CD4-positive, alpha-beta T cell treated with Interleukin-4 for 1 hour (primary cell): ENCODE data around the gene DLEC1.
"Not testable (repeated sequence)": the region's sequence is repeated elsewhere in the genome, so short reads cannot be mapped to it uniquely, and the experiment has no call there.

ENCODE experiments used
- DNase-seq, 2 donors: peaks; one replicate each; pipeline ENCODE4 v3.0.0-alpha.2; 2020 to 2022

DLEC1 gene

DNA sequence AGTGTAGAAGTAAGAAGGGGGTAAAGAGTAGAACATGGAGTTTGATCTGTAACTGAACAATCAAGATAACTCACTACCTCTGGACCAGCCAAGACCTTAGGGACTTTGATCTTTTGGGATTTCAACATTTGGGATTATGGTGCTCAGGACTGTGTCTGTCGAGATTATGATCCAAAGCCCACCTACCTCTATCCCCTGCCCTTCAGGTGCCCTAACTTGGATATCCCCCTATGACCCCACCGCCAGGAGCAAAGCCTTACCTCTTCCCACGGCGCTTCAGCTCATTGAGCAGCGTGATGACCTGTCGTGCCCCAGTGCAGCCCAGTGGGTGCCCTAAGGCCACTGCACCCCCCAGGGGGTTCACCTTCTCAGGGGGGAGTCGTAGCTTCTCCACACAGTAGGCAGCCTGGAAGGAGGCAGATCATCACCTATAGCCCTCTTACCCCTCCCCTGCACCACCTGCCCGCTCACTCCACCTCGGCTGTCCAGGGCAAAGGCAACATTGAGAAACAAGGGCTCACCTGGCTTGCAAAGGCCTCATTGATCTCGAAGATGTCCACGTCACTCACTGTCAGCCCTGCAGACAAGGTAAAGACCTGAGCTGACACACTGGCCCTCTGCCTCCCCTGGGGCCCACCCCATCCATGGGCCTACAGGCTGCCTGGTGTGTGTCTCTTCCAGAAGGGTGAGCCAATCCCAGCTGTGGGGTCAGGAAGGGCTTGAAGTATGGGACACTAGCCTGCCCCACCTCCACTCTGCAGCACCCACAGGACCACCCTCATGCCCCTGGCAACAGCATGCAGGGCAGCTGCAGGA is 86.5 kb downstream of the DLEC1 start:
- no peak for DNase-seq

DNA sequence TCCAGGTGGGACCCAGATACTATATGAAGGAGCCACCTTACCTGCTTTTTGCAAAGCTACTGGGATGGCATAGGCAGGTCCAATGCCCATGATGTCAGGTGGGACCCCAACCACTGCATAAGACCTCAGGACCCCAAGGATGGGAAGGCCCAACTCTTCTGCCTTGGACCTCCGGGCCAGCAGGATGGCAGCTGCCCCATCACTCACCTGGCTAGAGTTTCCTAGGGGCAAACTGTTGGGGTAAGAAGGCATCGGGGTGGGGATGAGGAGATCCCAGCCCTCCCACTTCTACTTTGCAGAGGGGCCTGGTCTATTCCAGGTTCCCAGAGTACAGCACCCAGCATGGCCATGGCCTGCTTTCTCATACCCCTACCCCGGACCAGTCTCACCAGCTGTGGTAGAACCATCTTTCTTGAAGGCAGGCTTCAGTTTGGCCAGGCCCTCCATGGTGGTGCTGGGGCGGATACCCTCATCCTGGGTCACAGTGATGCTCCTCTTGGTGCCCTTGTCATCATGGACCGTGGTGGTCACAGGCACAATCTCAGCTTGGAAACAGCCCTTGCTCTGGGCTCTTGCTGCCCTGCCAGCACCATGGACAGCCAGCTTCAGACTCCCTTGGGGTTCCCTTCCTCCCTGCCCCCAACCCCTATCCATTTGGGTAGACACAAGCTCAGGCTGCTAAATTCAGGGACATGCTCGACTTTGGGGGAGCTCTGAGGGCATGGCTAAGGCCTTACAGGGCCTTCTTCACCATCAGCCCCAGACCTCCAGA is 87.3 kb downstream of the DLEC1 start:
- DNase-seq, result no peak

DNA sequence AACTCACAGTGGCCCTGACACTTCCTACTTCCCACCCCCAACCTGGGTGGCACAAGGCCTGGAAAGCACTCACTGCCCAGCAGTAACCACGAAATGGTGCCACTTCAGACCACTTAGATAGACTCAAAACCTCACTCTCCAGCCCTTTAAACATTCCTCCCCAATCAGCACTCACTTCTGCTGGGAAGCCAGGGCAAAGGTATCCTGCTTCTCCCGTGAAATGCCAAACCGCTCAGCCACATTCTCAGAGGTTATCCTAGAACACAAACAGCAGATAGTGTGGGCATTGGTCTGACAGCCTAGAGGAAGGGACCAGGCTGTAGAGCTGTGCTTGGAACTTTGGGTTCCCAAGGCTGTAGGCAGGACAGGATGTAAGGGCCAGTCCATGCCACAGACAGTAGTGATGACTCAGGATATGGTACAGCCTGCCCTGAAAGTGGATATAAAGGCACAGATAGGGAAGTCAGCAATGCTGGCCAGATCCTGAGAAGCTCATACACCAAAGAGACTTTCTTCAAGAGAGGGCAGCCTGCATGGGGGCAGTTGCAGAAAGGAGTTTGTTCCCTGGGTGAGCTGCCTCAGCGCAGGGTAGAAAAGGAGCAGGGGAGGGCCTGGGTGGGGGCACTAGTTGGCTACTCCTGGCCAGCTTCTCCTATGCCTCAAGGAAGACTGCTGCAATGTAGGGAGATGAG is 88.7 kb downstream of the DLEC1 start:
- DNase-seq, result no peak

DNA sequence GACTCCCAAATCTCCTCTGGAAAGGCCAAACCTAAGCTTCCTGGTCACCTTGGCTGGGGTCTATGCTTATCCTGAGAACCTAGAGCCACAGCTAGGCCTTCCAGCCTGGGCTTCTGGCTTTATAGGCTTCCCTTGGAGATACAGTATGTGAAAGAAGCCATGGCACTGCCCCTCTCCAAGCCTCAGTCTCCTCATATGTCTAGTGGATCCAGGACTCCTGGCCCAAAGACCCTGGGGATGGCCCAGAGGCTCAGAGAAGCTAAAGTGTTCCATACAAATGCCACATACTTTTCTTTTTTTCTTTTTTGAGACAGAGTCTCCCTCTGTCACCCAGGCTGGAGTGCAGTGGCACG is 89.3 kb downstream of the DLEC1 start:
- no peak for DNase-seq

DNA sequence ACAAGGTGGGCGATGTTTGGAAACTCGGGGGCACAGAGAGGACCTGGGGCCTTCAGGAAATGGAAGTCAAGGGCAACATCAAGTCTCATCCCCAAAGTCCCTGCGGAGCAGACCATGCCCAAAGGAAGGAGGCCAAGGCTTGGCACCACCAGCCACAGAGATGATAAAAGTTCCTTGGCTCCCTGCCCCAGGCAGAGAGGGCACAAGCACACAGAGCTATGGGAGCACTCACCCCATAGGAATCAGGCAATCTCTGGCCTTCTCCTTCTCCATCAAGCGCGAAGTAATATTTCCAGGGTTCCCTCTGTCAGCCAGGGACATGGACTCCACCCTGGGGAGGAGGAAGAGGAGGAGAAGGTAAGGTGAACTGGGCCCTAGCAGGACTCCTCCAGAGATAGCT is 90.0 kb downstream of the DLEC1 start:
- DNase-seq, result no peak

DNA sequence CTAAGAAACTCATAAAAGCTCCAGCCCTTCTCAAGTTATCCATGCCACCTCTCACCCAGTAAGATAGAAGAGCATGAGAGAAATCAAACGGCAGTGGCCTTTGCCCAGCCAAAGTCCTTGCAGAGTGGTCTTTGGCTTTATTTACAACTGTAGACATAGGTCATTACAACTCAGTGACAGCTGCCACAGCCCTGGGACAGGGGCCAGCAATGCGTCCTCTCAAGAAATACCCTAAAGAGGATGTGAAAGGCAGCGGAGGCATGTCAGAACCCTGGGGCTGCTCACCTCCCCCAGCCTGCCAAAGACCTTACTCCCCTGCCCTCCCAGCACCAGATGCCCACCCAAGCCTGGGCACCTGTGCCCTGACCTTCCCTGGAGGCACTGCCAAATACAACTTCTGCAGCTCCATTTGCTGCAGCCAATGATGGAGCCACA is 91.6 kb downstream of the DLEC1 start:
- DNase-seq, result no peak

DNA sequence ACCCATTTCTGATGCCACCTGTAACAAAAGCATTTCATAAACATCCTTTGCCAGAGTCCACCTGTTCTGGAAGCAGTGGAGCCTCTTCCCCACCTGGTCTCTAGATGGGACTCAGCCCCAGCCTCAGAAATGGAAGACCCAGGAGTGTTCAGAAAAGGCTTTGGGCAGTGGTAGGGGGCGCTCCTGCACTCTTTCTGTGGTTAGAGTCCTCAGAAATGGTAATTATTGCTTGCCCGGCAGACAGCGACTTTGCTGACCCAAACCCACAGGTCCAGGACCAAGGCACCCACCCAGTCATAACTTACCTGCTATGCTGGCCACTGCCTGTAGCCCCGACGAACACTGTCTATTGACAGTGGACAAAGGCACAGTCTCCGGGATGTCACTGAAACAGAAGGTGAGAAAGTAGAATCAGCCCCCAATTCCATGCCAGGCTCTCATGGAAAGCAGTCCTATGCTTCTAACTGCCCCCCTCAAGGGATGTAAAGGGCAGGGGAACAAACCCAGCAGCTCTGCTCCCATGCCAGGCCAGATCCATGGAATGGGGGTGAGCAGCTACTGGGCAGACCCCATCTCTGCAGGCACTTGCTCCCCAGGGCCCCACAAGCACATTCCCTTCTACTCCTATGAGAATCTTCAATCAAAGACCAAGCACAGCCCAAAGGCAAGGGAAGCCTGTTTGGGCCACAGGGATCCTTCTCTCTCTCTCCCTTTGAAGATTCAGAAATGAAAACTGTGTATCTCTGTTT is 92.8 kb downstream of the DLEC1 start:
- DNase-seq, result peak; percentile 28 to 33

DNA sequence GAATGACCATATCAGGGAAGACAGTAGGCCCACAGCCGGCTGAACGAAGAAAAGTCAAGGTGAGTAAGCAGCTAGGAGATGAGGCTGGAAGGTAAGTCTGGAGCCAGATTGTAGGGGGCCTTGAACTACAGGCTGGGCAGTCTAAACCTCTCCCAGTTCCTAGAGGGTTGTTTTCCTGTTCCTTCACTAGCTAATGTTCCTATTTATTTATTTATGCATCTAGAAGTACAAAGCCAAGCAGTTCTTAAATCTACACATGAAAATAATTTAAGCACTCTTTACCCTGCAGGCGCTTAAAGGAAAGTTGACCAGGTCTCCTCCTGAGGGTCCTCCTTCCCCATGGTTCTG is 94.2 kb downstream of the DLEC1 start:
- no peak for DNase-seq

DNA sequence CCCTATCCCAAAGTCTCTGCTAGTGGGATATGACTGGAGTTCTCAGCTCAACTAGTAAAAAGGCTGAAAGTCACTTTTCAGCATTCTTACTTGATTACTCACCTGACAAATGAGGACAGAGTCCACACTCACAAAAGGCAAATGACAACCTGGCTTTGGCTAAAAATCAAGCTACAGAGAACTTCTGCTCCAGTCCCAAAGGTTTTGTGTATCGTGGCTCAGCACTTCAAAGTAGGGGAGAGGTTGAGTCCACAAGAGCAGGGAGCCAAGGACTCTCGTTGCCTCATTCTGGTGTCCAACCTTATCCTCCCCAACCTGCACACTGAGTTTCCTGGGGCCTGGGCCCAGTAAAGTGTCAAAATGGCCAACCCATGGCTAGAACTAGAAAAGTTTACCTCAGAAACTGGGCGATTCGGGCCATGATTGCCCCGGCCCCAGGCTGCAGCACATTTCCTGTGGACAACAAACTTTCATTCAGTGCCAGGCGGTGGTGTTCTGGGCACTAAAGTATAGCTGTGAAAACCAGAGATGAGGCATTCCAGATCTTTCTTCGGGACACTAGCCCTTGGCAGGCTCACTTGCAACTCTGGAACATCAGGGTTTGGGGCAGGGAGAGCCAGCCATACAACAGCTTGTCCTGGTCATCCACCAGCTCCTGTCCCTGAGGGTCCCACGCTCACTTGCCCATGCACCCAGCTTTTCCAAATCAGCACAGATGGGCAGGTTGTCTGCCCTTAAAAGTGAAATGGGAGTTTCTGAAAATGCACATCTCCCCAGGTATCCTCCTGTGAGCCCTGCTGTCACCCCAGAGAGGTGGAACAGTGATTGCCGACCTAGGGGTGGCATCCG is 94.8 kb downstream of the DLEC1 start:
- DNase-seq, result no peak

DNA sequence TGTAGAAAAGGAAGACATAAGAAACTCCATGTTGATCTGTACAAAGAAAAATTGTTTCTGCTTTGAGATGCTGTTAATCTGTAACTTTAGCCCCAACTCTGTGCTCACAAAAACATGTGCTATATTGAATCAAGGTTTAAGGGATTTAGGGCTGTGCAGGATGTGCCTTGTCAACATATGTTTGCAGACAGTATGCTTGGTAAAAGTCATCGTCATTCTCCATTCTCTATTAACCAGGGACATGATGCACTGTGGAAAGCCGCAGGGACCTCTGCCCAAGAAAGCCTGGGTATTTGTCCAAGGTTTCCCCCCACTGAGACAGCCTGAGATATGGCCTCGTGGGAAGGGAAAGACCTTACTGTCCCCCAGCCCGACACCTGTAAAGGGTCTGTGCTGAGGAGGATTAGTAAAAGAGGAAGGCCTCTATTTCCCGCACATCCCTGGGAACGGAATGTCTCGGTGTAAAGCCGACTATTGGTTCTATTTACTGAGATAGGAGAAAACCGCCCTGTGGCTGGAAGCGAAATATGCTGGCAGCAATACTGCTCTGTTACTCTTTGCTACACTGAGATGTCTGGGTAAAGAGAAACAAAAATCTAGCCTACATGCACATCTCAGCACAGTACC is 95.6 kb downstream of the DLEC1 start:
- not testable (repeated sequence) for DNase-seq

DNA sequence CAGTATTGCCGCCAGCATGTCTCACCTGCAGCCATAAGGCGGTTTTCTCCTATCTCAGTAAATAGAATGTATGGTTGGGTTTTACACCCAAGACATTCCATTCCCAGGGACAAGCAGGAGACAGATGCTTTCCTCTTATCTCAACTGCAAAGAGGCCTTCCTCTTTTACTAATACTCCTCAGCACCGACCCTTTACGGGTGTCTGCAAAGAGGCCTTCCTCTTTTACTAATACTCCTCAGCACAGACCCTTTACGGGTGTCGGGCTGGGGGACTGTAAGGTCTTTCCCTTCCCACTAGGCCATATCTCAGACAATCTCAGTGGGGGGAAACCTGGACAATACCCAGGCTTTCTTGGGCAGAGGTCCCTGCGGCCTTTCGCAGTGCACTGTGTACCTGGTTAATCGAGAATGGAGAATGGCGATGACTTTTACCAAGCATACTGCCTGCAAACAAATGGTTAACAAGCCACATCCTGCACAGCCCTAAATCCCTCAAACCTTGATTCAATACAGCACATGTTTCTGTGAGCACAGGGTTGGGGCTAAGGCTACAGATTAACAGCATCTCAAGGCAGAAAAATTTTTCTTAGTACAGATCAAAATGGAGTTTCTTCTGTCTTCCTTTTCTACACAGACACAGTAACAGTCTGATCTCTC is 96.7 kb downstream of the DLEC1 start:
- DNase-seq, result peak in 1 of 2 donors; percentile 40

DNA sequence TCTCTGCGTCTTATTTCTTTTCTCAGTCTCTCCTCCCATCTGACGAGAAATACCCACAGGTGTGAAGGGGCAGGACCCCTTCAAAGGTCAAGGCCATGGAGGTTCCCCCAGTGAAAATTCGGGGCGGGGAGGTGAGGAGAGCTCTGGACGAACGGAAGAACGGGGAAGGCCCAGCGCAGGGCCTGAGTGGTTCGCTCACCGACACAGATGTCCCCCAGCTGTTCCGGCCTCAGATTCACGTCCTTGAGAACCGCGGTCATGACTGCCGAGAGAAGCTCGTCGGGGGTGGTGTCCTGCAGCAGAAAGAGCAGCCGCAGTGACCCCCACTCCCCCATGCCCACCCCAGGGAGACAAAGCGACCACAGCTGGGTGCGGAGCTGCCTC is 97.4 kb downstream of the DLEC1 start:
- DNase-seq, result peak in 1 of 2 donors; percentile 19

DNA sequence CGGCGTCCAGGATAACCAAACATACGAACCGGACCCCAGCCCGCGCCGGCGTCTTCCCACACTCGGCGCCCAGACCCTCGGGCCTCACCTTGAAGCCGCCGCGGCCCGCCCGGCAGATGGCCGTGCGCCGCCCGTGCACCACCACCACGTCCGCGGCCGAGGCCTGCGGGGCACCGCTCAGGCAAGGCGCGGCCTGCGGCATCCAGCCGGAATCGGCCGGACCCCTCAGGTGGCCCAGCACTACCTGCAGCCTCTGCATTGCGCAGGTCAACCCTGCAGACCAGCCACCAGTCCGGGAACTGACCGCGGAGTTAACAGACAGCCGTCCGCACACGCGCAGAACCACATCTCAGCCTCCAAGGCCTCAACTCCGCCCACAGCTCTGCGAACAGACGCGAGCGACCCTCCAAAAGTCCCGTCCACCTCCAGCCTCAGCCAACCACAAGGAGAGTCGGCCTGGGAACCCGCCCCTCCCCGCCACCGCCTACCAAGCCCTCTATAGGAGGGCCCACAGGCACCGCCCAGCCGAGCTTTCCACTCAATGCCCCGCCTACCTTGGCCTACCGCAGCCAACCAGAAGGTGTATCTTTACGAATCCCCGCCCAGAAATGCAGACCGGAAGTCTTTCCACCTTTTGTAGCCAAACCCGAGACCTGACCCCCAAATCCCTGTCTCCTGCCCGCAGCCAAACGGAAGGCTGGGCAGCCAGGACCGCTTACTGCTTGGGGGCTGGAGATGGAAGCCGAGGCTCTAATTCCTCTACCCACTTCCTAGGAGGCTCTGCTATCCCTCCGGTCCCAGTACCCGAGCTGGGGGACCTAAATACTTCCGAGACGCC is 98.0 kb downstream of the DLEC1 start, which contains the start of gene ACAA1:
ACAA1 (minus strand) TSS at position 351 of the 838 bp plus-strand sequence; CDS start at position 259, 92 bp downstream.
- DNase-seq, result peak; percentile 98

DNA sequence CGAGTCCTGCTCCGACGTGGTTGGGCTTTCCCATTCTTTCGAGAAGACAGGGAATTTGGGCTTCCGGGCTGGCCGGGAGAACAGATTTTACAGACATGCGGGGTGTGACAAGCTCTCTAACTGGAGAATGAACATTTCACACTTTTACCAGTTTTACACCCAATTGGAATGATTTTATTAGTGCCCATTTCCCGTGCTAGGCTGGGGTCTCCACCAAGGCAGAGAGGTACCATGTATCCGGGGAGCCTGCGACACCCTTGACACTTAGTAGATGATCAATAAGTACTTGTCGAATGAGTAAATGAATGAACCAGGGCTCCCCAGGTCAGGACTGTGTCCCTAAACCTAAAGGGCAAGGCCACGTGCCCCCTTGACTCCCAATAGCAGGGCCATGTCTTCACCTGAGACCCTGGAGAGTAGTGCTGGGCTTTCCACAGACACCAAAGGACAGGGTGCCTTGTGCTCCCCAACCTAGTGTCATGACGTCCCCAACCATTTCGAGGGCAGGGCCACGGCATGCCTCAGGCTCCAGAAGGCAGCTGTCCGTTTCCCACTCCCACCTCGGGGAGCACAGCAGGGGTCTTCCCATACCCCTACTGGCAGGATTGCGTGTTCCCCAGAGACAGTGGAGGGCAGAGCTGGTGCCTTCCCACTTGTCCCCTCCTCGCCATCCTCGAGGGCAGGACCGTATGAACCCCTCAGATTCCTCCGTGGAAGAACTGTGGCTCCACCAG is 98.8 kb downstream of the DLEC1 start:
- DNase-seq, result peak in 1 of 2 donors; percentile 25

DNA sequence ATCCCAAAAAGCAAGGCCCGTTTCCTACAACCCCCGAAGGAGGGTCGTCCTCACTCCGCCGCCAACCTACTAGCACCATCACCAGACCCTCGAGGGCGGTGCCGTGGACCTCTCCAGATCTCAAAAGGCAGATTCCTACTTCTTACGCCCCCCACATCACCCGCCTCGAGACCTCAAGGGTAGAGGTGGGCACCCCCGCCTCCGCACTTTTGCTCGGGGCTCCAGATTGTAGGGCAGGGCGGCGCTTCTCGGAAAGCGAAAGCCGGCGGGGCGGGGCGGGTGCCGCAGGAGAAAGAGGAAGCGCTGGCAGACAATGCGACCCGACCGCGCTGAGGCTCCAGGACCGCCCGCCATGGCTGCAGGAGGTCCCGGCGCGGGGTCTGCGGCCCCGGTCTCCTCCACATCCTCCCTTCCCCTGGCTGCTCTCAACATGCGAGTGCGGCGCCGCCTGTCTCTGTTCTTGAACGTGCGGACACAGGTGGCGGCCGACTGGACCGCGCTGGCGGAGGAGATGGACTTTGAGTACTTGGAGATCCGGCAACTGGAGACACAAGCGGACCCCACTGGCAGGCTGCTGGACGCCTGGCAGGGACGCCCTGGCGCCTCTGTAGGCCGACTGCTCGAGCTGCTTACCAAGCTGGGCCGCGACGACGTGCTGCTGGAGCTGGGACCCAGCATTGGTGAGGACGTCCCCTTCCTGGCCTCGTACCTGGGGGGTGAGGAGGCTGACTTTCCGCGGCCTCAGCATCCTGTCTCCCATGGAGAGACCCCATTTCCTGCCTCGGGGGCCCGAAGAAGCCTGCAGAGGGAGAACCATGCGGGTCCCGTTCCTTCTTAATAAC is 99.6 kb downstream of the DLEC1 start, which contains the start of gene MYD88:
MYD88 (plus strand) TSS at position 313 of the 842 bp plus-strand sequence; CDS start at position 353, 40 bp downstream.
- DNase-seq, result peak; percentile 80 to 84

DNA sequence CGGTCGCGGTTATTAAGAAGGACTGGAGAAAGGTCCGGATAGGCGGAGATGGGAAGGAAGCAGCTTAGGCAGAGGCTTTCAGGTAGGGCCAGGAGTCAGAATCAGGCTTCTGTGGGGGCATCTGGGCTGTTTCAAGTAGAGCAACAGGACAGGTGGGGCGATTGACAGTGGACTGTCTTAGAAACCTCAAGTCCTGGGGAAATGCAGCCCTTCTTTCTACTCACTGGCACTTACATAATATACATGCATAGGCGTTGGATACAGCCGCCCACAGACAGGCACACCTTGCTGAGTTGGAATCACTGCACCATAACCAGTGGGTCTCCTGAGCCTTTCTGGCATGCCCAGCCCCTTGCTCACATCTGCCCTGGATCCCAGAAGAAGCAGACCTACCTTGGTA is 100.2 kb downstream of the DLEC1 start:
- DNase-seq, result no peak

DNA sequence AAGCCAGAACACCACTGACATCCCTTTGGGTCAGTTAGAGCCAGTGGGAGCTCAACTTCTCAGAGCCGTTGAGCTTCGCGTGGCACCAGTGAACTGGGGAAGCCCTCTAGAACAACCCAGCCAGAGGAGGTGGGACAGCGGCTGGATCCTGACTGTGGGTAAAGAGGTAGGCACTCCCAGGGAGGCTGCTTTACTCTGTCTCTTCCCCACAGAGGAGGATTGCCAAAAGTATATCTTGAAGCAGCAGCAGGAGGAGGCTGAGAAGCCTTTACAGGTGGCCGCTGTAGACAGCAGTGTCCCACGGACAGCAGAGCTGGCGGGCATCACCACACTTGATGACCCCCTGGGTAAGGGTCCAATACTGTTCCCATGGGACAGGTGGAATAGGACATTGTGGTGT is 100.6 kb downstream of the DLEC1 start:
- no peak for DNase-seq
